Activated CD8-positive, alpha-beta T cell treated with anti-CD3 and anti-CD28 coated beads, Interleukin-2, amount 10 ng/mL, durations not matched to agents 7 days and 5 days (primary cell): ENCODE measurements around the gene BCO2. TPM values are rescaled to one million over a fixed set of nuclear protein-coding genes. Genes with fewer than 3 reads are reported as not detected.

ENCODE experiments used
- ATAC-seq: fragments of 150-1000 bp; cut with Tn5 transposase; one replicate; pipeline ENCODE4 v1.10.0; 2021; ENCODE audit warnings: moderate library complexity
- CTCF ChIA-PET: fragments of 350-600 bp; sonication (Branson Sonifier 250); formaldehyde crosslinking; loops from one replicate; lab custom pipeline; 2021; ENCODE audit warnings: antibody characterized with exemption; lab: Charles Lee
- POLR2A ChIA-PET: fragments of 350-600 bp; sonication (Branson Sonifier 250); formaldehyde crosslinking; loops from one replicate; lab custom pipeline; 2021; ENCODE audit warnings: antibody characterized with exemption; lab: Charles Lee
- DNase-seq: peaks from one replicate; pipeline ENCODE4 v3.0.0-alpha.2; 2020
- H3K27ac Mint-ChIP-seq: one replicate; pipeline ENCODE4 v1.8.0; 2021; ENCODE audit warnings: mild to moderate bottlenecking, mixed read lengths
- H3K27me3 Mint-ChIP-seq: one replicate; pipeline ENCODE4 v1.8.0; 2021; ENCODE audit warnings: low read depth, mixed read lengths
- H3K36me3 Mint-ChIP-seq: one replicate; pipeline ENCODE4 v1.8.0; 2021; ENCODE audit warnings: low read depth, mixed read lengths
- H3K4me1 Mint-ChIP-seq: one replicate; pipeline ENCODE4 v1.8.0; 2021; ENCODE audit warnings: low read depth, mixed read lengths
- H3K4me3 Mint-ChIP-seq: one replicate; pipeline ENCODE4 v1.8.0; 2021; ENCODE audit warnings: mild to moderate bottlenecking, mixed read lengths
- H3K9me3 Mint-ChIP-seq: one replicate; pipeline ENCODE4 v1.8.0; 2022; ENCODE audit warnings: mixed read lengths; ENCODE audit not compliant: insufficient read depth
- total RNA-seq, 2 experiments: library from RNA; stranded (reverse); gene quantifications; one replicate each; pipeline ENCODE4 v1.2.3, GENCODE V29; 2021

The BCO2 gene
- total RNA-seq, 2 experiments from 2014 or later, result 1.3 to 1.9 TPM

DNA sequence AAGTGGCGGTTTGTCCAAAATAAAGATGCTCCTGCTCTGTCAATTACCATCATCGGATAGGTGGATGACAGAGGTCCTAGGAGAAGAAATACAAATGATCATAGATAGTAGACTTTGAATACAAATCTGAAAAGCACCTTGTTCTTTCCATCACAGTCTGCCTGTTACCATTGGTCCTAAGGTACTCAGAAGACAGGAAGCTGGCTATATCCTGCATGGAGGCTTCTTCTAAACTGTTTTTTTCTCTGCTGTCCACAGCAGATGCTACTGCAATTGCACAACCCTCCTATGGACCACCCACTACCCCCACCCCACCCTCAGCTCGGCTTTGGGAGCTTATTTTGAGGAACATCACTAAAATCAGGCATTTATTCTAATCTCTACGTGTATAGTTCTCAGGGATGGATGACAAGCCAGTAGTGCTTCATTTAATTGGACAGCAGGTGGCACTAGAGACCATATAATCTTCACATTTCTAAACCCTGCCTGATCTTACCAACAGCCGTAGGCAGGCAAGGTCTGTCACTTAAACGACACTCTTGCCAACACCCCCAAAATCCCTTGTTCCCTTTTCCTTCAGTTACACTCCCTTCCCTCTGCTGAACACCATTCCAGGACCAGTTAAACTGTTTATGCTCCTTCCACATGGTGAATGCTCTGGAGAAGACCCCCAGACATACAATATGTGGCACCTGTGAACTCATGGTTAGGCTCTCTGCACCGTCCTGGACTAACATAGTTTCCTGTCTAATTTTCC is 44.3 kb downstream of the BCO2 start:
- no peaks in the 10 kb centered on the region for H3K27me3 Mint-ChIP-seq
- ChIA-PET POLR2A (no interaction called here), CTCF (interaction anchor here (0.6 to 10.3 kb wide), 21 partner anchors 8 to 387 kb away, joined by 3 to 264 read pairs (median 4); no protein-coding TSS in a partner anchor)
- DNase-seq (peak; percentile 63), ATAC-seq (peak; percentile 97)
- H3K4me3 Mint-ChIP-seq, result no peak overlapping the region
- H3K36me3 Mint-ChIP-seq, result no peaks in the 10 kb centered on the region
- H3K9me3 Mint-ChIP-seq, result no peaks in the 10 kb centered on the region
- peaks cover 3% of the 10 kb centered on the region for H3K4me1 Mint-ChIP-seq
- no peak overlapping the region for H3K27ac Mint-ChIP-seq

DNA sequence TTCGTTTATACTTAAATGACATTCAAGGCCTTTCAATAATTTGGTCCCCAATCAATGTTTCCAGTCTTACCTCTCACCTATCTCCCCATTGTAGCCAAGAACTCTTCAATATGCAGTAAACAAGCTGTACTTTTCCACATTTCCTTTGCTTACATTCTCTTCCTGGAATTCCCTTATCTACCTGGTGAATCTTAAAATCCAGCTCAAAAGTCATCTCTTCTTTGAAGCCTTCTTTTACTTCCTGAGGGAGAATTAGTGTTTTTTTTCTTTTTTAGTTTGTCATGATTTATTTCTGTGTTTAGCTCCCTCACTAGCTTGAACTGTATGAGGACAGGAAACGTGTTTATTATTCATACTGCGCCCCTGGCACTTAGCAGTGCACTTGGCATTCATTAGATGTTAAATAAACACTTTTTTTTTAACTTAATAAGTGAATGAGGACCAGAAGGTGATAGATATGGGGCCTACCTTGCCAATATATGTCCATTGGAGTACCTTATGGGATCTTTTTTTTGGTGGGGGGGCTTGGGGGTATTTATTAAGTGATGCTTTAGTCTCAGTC is 46.0 kb downstream of the BCO2 start:
- DNase-seq, result no peak
- POLR2A ChIA-PET, result interaction anchor here (1.5 kb wide), 1 partner anchor 59 kb away, joined by 4 read pairs; no protein-coding TSS in a partner anchor
- Mint-ChIP-seq H3K4me1 (peaks cover 4% of the 10 kb centered on the region), H3K9me3 (no peaks in the 10 kb centered on the region), H3K4me3 (no peak overlapping the region), H3K27ac (no peak overlapping the region), H3K36me3 (no peaks in the 10 kb centered on the region), H3K27me3 (no peaks in the 10 kb centered on the region)
- CTCF ChIA-PET, result interaction anchor here (1.2 to 10.3 kb wide), 5 partner anchors 11 to 334 kb away, joined by 3 to 264 read pairs (median 6); no protein-coding TSS in a partner anchor
- ATAC-seq, result no peak

DNA sequence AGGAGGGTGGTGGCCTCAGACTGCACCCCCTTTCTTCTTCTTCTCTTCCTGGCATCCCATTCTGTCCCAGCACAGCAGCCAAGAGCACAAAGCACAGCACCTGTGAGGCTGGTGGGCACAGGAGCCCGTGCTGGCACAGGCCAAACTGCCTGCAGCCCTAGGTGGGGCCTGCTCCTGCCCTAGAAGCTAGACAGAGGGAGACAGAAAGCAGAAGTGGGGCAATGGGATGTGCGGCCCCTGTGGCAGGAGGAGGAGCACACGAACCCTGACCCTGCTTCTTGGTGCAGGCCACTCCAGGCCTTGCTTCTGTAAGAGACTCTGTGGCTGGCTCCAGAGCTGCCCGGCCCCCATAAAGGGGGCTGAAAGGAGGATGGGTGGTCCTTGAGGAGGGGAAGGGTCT is 47.0 kb downstream of the BCO2 start:
- H3K4me1 Mint-ChIP-seq, result peaks cover 7% of the 10 kb centered on the region
- peaks cover 3% of the 10 kb centered on the region for H3K36me3 Mint-ChIP-seq
- ChIA-PET POLR2A (no interaction called here), CTCF (interaction anchor here (1.2 to 10.3 kb wide), 4 partner anchors 10 to 333 kb away, joined by 3 to 264 read pairs (median 5); no protein-coding TSS in a partner anchor)
- no peaks in the 10 kb centered on the region for H3K9me3 Mint-ChIP-seq
- no peak overlapping the region for H3K27ac Mint-ChIP-seq
- DNase-seq (no peak), ATAC-seq (no peak)
- H3K4me3 Mint-ChIP-seq, result no peak overlapping the region
- no peaks in the 10 kb centered on the region for H3K27me3 Mint-ChIP-seq

DNA sequence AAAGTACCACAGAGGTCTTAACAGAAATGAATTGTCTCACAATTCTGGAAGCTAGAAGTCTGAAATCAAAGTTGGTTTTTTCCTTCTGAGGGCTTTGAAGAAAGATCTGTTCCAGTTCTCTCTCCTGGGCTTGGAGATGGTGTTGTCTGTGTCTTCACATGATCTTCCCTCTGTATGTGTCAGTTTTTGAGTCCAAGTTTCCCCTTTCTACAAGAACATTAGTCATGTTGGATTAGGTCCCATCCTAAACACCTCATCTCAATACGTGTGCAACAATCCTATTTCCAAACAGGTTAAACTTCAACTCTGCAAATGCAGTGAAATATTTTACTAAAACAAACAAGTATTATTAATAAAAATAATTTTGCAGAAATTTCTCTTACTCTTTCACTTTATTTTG is 47.8 kb downstream of the BCO2 start:
- ChIA-PET POLR2A (no interaction called here), CTCF (interaction anchor here (1.0 to 10.3 kb wide), 3 partner anchors 9 to 332 kb away, joined by 3 to 264 read pairs (median 3); no protein-coding TSS in a partner anchor)
- peaks cover 5% of the 10 kb centered on the region for H3K36me3 Mint-ChIP-seq
- ATAC-seq (no peak), DNase-seq (no peak)
- H3K9me3 Mint-ChIP-seq, result no peaks in the 10 kb centered on the region
- H3K4me1 Mint-ChIP-seq, result peaks cover 14% of the 10 kb centered on the region
- H3K27ac Mint-ChIP-seq, result no peak overlapping the region
- H3K4me3 Mint-ChIP-seq, result no peak overlapping the region
- H3K27me3 Mint-ChIP-seq, result no peaks in the 10 kb centered on the region

DNA sequence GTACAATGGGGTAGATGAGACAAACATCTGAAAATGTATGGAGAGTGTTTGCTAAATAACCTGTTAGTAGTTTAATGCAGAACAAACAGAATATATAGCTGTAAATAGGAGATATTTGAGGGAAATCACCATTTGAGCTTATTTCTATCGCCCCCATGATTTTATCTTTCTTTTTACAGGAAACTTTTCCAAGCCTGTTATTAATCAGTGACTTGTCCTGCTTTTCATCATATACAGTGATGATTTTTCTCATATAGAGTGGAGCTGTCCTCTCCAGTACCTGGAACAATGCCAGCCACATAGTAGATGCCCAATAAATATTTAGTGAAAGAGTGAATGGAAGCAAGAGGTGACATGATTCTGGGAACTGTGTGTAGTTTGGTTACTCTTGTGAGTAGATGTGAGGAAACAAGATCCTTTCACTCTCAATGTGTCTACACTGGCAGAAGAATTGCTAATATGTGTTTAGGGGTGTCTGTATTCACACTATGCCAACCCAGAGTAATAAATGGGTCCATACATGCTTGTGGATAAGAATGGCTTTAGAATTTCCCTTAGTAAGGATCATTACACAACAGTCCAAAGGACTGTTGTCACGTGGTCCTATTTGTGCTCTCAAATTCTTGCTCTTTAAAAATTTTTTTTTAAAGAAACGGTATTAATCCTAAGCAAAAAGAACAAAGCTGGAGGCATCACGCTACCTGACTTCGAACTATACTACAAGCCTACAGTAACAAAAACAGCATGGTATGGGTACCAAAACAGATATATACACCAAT is 48.6 kb downstream of the BCO2 start:
- Mint-ChIP-seq H3K27me3 (no peaks in the 10 kb centered on the region), H3K9me3 (no peaks in the 10 kb centered on the region), H3K36me3 (peaks cover 12% of the 10 kb centered on the region), H3K4me1 (peaks cover 19% of the 10 kb centered on the region), H3K27ac (no peak overlapping the region), H3K4me3 (no peak overlapping the region)
- no peak for DNase-seq
- ATAC-seq, result no peak
- POLR2A ChIA-PET, result no interaction called here
- CTCF ChIA-PET, result interaction anchor here (1.0 to 10.3 kb wide), 3 partner anchors 8 to 331 kb away, joined by 3 to 264 read pairs (median 3); no protein-coding TSS in a partner anchor

DNA sequence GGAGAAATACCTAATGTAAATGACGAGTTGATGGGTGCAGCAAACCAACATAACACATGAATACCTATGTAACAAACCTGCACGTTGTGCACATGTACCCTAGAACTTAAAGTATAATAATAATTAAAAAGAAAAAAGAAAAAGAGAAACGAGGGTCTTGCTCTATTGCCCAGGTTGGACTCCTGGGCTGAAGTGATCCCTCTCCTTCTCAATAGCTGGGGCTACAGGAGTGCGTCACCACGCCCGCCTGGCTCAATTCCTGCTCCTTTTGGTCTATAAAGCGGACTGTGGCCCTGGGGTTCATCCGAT is 50.4 kb downstream of the BCO2 start:
- CTCF ChIA-PET, result interaction anchor here (10.3 kb wide), 1 partner anchor 56 kb away, joined by 264 read pairs; no protein-coding TSS in a partner anchor

DNA sequence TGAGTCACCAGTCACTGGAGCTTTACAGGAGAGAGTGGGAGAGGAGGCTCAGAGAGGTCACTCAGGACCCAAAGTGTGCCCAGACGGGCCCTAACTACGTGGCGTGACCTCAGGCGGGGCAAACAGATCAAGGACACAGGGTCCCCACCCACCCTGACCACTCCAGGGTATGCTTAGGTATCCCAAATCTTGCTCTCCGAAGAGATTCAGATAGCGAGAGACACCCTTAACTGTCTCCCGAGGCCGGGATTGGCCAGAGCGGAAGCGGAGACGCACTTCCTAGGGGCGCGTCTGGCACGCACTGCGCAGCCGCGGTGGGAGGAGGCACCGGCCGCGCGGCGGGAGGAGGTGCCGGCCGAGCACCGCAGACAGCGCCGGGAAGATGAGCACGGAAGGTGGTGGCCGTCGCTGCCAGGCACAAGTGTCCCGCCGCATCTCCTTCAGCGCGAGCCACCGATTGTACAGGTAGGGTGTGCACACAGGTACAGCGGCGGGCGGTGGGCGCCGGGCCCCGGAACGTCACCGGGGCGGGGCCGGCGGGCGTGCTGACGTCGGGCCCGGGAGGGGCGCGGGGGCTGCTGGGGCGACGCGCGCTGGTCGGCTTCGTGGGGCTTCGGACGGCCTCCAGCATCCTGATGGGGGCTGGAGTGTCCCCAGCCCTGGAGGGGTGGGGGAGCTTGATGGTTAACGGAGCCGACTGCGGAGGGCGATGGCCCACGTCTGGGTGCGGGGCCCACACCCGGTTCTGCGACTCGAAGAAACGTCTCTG is 50.9 kb downstream of the BCO2 start, which contains the start of gene PTS:
Gene PTS, plus strand, starts transcription at position 367 of the 769 bp plus-strand sequence. Its CDS starts 16 bp downstream, at position 383.
- POLR2A ChIA-PET, result interaction anchor here (0.6 to 1.2 kb wide), 4 partner anchors 11 to 63 kb away, joined by 3 to 4 read pairs (median 3); no protein-coding TSS in a partner anchor
- DNase-seq (peak; percentile 85), ATAC-seq (peak; percentile 95)
- Mint-ChIP-seq H3K4me3 (peak within 1 kb of the TSS; percentile 73), H3K27ac (peak within 1 kb of the TSS; percentile 96), H3K27me3 (no peaks in the 10 kb centered on the region), H3K36me3 (peaks cover 29% of the 10 kb centered on the region), H3K4me1 (peaks cover 17% of the 10 kb centered on the region), H3K9me3 (no peaks in the 10 kb centered on the region)
- CTCF ChIA-PET, result interaction anchor here (10.3 kb wide), 1 partner anchor 55 kb away, joined by 264 read pairs; no protein-coding TSS in a partner anchor

More for the DNA sequence above, 50.4 kb downstream of the BCO2 start:
- POLR2A ChIA-PET, result interaction anchor here (0.6 to 1.2 kb wide), 2 partner anchors 21 to 56 kb away, joined by 3 to 4 read pairs; no protein-coding TSS in a partner anchor
- H3K4me3 Mint-ChIP-seq, result peak overlapping the region; percentile 73
- ATAC-seq (no peak), DNase-seq (no peak)
- H3K9me3 Mint-ChIP-seq, result no peaks in the 10 kb centered on the region
- H3K4me1 Mint-ChIP-seq, result peaks cover 17% of the 10 kb centered on the region
- H3K36me3 Mint-ChIP-seq, result peaks cover 27% of the 10 kb centered on the region
- H3K27ac Mint-ChIP-seq, result peak overlapping the region; percentile 96
- H3K27me3 Mint-ChIP-seq, result no peaks in the 10 kb centered on the region

DNA sequence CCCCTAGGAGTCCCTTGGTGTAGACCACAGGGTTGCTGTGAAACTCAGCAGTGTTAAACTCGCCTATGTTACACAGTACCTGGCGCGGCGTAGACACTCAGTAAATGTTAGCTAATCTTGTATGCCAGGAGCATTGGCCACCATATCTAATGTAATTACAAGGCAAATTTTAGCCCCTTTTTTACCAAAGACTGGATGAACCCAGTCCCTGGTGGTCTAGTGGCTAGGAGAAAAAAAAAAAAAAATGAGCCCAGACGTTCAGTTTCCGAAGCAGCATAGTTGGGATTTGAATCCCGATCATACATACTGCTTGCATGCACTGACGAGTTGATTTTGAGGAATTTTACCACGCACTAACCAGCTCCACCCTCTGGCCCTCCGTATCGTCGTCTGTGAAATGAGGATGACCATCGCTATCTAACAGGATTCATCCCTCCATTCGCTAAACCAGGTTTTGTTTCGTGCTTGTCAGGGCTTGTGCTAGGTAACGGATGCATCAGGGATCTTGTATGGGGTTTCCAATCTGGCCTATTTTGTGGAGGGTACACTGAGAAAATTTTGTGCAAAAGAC is 51.6 kb downstream of the BCO2 start:
- peaks cover 30% of the 10 kb centered on the region for H3K36me3 Mint-ChIP-seq
- H3K4me1 Mint-ChIP-seq, result peaks cover 17% of the 10 kb centered on the region
- DNase-seq (no peak), ATAC-seq (peak; percentile 79)
- no peaks in the 10 kb centered on the region for H3K27me3 Mint-ChIP-seq
- H3K4me3 Mint-ChIP-seq, result peak overlapping the region; percentile 73
- H3K9me3 Mint-ChIP-seq, result no peaks in the 10 kb centered on the region
- ChIA-PET POLR2A (interaction anchor here (0.6 to 1.1 kb wide), 3 partner anchors 10 to 110 kb away, joined by 3 to 6 read pairs (median 3); no protein-coding TSS in a partner anchor), CTCF (interaction anchor here (10.3 kb wide), 1 partner anchor 55 kb away, joined by 264 read pairs; no protein-coding TSS in a partner anchor)
- H3K27ac Mint-ChIP-seq, result peak overlapping the region; percentile 96

DNA sequence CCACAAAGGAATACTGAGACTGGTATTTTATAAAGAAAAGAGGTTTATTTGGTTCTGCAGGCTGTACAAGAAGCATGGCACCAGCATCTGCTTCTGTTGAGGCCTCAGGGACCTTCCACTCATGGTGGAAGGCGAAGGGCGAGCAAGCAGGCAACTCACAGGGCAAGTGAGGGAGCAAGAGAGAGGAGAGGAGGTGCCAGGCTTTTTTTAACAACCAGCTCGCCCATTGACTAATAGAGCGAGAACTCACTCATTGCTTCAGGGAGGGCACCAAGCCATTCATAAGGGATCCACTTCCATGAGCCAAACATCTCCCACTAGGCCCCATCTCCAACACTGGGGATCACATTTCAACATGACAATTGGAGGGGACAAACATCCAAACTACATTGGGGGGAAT is 52.2 kb downstream of the BCO2 start:
- H3K27me3 Mint-ChIP-seq, result no peaks in the 10 kb centered on the region
- H3K4me3 Mint-ChIP-seq, result peak overlapping the region; percentile 73
- H3K9me3 Mint-ChIP-seq, result no peaks in the 10 kb centered on the region
- H3K4me1 Mint-ChIP-seq, result peaks cover 17% of the 10 kb centered on the region
- ChIA-PET CTCF (interaction anchor here (1.3 to 10.3 kb wide), 2 partner anchors 8 to 54 kb away, joined by 4 to 264 read pairs; no protein-coding TSS in a partner anchor), POLR2A (interaction anchor here (1.0 kb wide), 1 partner anchor 9 kb away, joined by 3 read pairs; no protein-coding TSS in a partner anchor)
- H3K27ac Mint-ChIP-seq, result peak overlapping the region; percentile 96
- no peak for ATAC-seq
- H3K36me3 Mint-ChIP-seq, result peaks cover 32% of the 10 kb centered on the region
- no peak for DNase-seq

DNA sequence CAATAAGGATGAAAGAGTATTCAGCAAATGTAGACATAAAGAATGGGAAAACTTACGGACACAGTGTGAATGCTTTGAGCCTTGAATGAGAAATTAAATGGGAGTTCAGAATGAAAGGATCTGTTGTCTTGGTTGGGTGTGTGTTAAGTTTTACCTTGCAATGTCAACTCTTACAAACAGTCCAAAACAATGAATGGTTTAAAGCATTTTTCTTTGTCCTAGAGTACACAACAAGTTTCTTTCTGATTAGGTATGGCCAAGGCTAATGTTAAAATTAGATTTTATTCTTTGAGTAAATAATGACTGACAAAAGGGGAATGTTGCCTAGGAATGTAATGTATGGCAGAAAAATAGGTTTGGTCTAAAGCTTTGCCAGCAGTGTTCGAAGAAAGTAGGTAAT is 53.4 kb downstream of the BCO2 start:
- POLR2A ChIA-PET, result interaction anchor here (1.5 kb wide), 1 partner anchor 10 kb away, joined by 4 read pairs; no protein-coding TSS in a partner anchor
- Mint-ChIP-seq H3K9me3 (no peaks in the 10 kb centered on the region), H3K4me1 (peaks cover 17% of the 10 kb centered on the region), H3K4me3 (no peak overlapping the region), H3K27ac (no peak overlapping the region), H3K27me3 (no peaks in the 10 kb centered on the region), H3K36me3 (peaks cover 34% of the 10 kb centered on the region)
- no peak for ATAC-seq
- CTCF ChIA-PET, result interaction anchor here (1.3 to 10.3 kb wide), 2 partner anchors 9 to 53 kb away, joined by 4 to 264 read pairs; no protein-coding TSS in a partner anchor
- no peak for DNase-seq
